NCI-H524 (cell line): Measurements from ENCODE around the gene SERGEF.
"Not testable (repeated sequence)": the region's sequence is repeated elsewhere in the genome, so short reads cannot be mapped to it uniquely, and the experiment has no call there.

Source experiments
- DNase-seq, 2 experiments: peaks; one replicate each; lab custom pipeline; 2025; lab: John Stamatoyannopoulos, UW

Gene SERGEF

DNA sequence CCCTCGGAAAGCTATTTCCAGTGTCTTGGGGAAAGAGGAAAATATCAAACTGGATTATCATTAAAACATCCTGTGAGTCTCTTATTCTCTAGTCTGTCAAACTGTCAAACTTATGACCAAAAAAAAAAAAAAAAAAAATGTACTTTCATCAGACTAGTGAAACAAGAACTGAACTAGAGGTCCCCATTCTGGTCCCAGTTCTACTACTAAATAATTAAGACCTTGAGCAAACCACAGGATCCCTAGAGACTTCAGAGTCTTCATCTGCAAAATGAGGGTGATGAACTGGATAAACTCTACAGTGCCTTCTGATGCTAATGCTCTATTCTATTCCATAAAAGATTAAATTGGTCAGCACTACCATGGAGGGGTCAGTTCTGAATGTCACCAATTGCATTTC lies 105.8 kb downstream of the SERGEF start:
- no peak for DNase-seq

DNA sequence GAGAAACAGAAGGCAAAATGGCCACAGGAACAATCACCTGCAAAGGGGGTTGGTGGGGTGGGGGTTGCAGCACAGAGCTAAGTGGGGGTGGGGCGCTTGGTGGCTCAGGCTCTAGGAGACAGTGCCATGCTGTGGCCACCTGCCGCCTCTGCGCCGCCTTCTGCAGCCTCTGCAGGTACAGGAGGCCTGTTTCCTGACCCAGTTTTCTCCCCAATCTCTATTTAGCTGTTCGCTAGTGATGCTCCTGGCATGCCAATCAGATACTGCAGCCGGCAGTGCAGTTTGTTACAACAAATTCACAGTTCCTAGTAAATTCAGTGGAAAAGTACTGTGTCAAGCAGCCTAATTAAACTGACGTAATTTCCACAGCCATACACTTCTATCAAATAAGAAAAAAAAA lies 106.4 kb downstream of the SERGEF start:
- peak in 1 of 2 experiments; percentile 28 for DNase-seq

DNA sequence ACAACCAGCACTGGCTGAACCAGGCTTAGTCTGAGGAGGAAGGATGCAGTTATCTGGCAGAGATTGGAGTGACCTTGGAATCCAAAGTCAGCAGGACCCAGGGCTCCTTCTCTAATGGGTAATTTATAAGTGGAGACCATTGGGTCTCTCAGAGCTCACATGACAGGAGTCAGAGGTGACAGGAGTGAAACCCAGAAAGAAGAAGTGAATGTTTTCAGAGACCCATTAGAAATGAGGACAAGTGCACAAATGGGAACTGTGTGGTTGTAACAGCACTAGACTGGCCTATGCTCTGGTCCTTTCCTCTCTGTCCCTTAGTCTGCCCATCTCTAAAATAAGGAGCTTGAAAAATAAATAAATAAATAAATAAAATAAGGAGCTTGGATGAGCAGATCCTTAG lies 107.4 kb downstream of the SERGEF start:
- no peak for DNase-seq

DNA sequence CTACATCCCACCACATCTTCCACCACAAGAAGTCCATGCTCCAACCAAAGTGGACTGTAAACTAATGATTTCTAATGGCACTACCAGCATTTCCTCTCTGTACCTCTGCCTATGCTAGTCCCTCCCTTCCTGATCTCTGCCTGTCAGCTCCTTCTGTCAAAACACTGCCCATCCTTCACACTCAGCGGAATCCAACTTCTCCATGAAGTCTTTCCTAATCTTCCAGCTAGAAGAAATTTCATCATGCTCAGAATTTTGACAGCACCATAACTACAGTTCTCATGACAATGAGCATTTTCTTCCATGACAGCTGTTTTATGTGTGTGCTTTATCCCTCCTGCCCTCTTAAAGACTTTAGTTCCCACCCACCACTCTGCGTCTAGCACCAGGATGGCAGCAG lies 111.4 kb downstream of the SERGEF start:
- no peak for DNase-seq

DNA sequence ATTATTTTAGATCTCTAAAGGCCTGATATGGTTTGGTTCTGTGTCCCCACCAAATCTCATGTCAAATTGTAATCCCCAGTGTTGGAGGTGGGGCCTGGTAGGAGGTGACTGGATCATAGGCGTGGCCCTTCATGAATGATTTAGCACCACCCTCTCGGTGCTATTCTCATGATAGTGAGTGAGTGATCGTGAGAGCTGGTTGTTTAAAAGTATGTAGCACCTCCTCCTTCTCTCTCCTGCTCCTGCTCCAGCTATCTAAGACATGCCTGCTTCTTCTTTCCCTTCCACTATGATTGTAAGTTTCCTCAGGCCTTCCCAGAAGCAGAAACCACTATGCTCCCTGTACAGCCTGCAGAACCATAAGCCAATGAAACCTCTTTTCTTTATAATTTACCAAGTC lies 114.1 kb downstream of the SERGEF start:
- no peak for DNase-seq

DNA sequence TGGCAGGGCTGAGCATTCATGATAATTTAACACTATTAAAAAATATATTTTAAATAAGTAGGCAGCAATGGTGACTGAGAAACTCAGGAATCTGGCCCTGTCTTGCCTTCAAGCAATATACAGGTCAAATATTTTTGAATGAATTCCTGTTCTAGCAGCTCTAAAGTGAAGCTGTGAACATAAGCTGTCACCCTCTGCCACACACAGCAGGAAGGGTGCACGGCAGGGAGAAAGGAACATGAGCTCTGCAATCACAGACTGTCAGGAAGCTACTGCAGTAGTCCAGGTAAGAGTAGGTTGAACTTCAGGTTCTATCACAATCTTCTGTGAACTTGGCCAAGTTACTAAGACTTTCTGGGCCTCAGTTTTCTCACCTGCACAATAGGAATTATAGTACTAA lies 114.8 kb downstream of the SERGEF start:
- no peak for DNase-seq

DNA sequence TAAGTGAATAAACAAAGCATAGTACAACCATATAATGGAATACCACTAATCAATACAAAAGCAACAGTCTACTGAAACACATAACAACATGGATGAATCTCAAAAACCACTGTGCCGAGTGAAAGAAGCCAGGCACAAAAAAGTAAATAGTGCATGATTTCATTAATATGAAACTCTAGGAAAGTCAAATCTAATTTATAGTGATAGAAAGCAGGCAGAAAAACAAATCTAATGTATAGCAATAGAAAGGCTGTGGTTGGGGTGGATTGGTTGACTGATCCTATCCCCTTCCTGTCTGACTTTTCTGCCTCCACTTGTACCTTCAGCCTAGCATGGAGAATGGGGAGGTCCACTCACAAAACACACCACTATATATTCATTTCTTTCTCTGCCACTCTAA lies 115.4 kb downstream of the SERGEF start:
- no peak for DNase-seq

DNA sequence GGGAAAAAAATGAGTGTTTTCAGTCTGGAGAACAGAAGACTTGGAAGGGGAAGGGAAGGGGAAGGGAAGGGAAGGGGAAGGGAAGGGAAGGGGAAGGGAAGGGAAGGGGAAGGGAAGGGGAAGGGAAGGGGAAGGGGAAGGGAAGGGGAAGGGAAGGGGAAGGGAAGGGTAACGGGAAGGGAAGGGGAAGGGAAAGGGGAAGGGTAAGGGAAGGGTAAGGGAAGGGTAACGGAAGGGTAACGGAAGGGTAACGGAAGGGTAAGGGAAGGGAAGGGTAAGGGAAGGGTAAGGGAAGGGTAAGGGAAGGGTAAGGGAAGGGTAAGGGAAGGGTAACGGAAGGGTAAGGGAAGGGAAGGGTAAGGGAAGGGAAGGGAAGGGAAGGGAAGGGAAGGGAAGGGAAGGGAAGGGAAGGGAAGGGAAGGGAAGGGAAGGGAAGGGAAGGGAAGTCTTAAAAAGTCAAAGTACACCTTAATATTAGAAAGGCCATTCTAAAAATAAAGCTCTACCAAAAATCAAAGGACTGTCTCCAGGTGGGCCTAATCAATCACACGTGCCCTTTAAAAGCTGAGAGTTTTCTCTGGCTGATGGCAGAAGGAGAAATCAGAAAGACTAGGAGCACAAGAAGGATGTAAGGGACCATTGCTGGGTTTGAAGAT lies 116.2 kb downstream of the SERGEF start:
- not testable (repeated sequence) for DNase-seq

DNA sequence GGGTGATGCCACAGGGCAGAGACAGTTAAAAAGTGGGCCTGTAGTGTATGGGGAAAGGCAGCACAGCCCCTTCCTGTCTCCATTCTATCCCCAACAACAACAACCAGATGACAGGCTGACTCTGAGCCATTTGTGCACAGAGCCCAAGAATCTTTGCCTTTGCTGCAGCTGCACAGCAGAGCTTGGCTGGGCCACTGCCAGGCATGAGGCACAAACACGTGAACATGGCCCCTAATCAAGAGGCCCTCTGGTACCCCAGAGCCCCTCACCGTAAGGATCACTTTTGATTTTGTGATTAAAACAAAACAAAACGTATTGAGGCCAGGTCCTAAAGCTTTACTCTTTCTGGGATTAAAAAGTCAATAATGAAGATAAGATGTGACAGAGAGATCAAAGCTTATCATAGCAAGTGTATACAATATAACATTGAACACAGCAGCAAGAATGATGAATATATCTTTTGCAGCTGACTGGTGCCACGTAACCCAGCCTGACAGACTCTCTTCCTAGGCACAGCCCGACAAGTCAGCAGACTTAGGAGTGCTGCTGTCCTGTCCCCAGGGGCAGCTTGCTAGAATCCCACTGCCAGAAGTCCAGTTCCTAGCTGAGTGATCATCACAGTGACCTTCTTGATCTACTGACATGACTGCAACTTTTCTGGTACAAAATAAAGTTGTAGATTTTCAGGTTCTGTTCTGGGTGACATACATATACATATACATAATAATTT lies 117.8 kb downstream of the SERGEF start:
- DNase-seq = no peak

DNA sequence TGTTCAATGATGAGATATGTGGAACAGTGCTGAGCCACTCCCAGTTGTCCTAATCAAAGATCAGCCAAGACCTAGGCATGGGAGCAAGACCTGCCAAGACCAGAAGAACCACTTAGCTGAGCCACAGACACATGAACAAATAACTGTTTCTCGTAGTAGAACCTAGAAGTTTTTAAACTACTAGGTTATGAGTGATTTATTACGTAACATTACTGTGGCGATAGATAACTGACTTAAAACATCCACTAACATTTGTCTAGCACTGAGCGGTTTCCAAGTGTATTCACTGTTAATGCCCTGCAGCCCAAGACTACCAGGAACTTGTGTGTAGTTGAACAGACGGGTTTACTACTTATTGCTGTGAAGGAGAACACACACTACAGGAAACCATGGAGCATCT lies 120.4 kb downstream of the SERGEF start:
- DNase-seq = no peak

DNA sequence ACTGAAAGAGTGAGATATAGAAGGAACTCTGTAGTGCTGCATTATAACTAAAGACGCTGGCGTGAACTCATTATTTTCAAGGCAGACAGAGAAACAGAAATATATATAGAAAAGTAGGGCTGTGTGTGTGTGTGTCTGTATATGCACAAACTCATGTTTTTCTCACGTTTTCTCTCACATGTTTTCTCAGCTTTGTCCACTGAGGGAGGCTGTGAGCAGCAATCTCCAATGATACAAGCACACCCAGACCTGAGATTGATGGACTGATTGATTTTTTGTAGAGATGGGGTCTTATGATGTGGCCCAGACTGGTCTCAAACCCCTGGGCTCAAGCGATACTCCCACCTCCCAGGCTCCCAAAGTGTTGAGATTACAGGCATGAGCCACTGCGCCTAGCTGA lies 122.5 kb downstream of the SERGEF start:
- DNase-seq = peak in 1 of 2 experiments; percentile 6

DNA sequence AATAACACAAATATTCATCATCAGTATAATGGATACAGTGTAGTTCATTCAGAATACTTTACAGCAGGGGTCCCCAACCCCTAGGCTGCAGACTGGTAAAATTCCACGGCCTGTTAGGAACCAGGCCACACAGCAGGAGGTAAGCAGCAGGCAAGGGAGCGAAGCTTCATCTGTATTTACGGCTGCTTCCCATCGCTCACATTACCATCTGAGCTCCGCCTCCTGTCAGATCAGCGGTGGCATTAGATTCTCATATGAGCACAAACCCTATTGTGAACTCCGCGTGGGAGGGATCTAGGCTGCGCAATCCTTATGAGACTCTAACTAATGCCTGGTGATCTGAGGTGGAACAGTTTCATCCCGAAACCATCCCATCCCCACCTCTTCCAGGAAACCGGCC lies 125.1 kb downstream of the SERGEF start:
- DNase-seq = no peak

DNA sequence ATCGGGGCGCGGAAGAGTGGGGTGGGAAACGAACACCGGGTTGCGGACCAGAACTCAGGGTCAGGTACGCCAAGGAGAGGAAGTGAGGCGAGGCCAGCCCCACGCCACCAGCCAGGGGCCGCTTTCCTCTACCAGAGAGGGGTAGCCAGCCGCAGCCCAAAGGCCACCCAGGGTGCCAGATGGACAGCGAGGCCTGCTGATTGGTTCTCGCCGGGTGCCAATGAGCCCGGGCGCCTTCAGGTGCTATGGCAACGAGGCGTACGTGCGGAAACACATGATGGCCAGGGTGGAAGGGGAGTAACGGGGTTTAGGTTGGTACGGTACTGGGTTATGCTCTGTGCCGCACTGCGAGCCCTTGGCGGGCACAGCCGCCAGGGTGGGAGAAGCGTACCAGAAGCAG lies 128.9 kb downstream of the SERGEF start:
- no peak for DNase-seq

DNA sequence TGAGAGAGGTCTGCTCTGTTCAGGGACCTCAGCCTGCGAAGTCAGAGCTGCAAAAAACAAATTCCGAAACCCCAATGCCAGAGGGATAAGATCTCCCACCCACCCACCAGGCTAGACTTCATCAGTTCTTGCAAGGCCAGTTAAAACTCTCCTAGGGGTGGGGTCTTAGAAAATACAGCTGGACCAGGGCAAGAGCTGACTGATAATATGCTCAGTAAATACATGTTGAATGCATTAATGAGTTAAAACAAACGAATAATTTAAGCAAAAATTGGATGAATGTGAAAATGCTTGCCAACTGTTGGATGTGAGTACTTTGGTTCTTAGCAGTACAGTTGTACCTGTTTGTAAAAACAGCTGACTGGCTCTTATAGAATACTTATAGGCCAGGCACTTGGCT lies 129.8 kb downstream of the SERGEF start:
- no peak for DNase-seq

DNA sequence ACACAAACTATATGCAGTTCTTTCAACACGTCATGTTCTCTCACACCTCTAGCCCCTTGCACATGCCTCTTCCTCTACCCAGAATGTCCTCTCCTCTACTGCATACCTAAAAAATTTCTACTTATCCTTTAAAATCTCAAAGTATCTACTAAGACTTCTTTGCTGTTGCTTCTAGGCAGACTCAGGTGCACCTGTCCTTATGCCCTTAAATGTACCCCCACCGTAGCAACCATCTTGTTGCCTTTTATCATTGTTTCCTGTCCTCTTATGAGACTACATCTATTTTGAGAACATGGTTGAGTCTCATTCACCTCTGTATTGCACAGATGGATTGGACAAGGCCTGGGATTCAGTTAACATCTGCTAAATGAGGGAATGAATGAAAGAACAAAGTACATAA lies 134.1 kb downstream of the SERGEF start:
- DNase-seq = no peak

DNA sequence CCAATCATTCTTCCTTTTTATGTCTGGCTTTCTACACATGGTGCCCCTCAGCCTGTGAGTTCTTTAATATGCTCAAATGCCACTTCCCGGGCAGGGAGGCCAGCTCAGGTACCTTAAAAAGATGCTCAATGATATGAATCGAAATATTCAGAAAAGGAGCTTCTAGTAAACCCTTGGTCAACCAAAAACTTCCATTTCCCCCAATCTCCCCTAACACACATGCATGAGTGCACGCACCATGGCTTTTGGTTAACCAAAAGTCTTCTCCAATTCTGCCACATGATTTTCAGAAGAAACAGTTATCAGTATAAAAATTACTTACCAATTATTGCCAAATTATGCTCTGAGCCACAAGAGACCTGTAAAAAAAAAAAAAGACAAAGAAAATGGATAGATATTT lies 135.0 kb downstream of the SERGEF start:
- no peak for DNase-seq

DNA sequence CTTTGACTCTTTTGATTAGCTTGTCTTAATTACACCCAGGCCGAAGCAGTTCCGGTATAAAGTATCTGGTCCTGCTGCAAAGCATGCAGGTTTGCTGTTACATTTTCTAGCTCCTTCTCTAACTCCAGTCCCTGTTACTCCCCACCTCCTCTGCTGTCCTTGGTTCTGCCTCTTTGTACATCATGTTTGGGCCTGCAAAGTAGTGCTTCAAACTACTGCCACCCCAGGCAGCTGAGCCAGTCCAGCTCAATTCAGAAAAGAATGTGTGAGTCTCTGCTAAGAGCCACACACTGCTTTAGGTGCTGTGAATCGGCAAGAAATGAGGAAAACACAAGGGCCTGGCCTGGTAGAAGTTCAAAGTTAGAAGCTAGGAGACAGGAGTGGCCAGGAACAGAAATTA lies 136.0 kb downstream of the SERGEF start:
- no peak for DNase-seq

DNA sequence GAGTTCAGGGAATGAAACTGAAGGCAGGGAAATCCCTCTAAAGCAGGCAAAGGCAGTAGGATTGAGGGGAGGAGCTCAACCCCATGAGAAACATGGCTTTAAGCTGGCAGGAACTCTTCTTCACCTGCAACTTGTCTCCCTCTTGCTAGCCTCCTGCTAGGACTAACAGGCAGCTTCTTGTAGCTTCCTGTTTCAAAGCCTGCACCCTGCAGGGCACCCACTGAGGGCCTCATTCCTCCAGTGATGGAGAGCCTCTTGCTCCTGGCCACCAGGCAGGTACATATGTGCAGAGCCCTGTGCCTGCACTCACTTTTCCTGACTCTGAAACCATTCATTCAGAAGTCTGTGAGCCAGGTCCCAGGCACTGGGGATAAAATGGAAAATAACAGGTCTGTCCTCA lies 137.0 kb downstream of the SERGEF start:
- DNase-seq = no peak

DNA sequence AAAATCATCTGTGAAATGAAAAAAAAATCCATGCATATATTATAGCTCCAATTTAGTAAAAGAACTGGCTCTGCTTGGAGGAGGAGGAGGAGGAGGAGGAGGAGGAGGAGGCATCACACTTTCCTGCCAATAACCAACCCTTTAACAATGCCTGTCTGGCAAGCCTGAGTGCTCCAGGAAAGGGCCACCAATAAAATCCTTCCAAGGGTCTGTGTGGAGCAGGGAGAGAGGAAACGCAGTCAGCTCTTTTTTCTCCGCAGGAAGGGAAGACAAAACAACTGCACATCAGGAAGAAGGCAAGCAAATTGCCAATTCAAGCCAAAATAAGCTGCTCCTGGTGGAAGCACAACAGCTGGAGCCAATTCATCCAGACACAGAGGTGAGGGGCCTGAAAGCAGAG lies 139.3 kb downstream of the SERGEF start:
- no peak for DNase-seq

DNA sequence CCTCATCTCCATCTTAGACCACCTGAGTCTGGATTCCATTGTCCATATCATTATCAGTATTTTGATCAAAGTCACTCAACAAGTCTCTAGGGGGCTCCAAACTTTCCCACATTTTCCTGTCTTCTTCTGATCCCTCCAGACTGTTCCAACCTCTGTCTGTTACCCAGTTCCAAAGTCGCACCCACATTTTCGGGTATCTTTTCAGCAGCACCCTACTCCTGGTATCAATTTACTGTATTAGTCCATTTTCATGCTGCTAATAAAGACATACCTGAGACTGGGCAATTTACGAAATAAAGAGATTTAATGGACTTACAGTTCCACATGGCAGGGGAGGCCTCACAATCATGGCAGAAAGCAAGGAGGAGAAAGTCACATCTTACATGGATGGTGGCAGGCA lies 144.4 kb downstream of the SERGEF start:
- not testable (repeated sequence) for DNase-seq

DNA sequence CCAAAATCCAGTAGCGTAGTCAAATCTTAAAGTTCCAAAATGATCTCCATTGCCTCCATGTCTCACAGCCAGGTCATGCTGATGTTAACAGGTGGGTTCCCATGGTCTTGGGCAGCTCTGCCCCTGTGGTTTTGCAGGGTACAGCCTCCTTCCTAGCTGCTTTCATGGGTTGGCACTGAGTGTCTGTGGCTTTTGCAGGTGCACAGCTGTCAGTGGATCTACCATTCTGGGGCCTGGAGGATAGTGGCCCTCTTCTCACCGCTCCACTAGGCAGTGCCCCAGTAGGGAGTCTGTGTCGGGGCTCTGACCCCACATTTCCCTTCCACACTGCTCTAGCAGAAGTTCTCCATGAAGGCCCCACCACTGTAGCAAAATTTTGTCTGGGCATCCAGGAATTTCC lies 145.5 kb downstream of the SERGEF start:
- no peak for DNase-seq

DNA sequence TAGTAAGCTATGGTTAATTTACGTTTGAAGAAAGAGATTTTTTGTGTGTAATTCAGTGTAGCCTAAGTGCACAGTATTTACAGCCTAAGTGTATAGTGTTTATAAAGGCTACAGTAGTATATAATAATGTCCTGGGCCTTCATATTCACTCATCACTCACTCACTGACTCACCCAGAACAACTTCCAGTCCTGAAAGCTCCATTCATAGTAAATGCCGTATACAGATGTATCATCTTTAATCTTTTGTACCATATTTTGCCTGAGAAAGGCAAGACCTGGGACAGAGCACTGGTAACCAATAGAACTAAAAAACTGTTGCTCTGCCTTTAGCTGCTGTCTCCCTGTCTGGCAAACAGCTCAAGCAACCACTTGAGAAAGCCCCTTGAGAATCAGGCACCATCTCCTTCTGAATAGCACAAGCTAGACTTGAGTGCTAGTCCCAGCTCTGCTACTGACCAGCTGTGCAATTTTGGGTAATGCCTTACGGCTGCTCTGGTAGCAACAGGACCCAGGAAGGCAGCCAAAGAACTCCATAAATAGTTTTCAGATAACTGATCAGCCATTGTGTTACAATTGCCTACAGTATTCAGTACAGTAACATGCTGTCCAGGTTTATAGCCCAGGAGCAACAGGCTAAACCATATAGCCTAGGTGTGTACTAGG lies 146.9 kb downstream of the SERGEF start:
- peak; percentile 80 to 85 for DNase-seq

DNA sequence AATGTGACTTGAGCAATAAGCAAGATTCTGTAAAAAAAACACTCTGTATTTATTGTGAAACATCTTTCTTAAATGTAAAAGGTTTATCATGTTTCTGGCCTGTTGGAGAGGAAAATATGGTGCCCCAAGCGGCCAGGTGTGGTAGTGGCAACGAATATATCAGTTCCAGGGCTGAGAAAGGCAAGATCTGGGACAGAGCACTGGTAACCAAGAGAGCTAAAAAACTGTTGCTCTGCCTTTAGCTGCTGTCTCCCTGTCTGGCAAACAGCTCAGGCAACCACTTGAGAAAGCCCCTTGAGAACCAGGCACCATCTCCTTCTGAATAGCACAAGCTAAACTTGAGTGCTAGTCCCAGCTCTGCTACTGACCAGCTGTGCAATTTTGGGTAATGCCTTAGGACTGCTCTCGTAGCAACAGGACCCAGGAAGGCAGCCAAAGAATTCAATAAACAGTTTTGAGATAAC lies 148.3 kb downstream of the SERGEF start:
- DNase-seq = peak; percentile 40 to 58
